AG04449 (cell line): ENCODE measurements around the gene GRIA1.

Experiments used
- CTCF ChIA-PET: fragments of 350-600 bp; formaldehyde crosslinking; extraction: SDS; loops from one replicate; lab custom pipeline; 2021; ENCODE audit warnings: antibody characterized with exemption; lab: Yijun Ruan, JAX
- POLR2A ChIA-PET: fragments of 400-600, 350-600 bp; formaldehyde crosslinking; extraction: SDS; loops from one replicate; lab custom pipeline; 2020; ENCODE audit warnings: antibody characterized with exemption, inconsistent platforms; lab: Yijun Ruan, JAX
- DNase-seq: peaks from one replicate; pipeline ENCODE4 v3.0.0-alpha.2; 2010; ENCODE audit warnings: low read depth, low spot score
- H3K4me3 ChIP-seq: 2 replicates; pipeline ENCODE4 v1.5.1; 2011; ENCODE audit warnings: low read depth, mild to moderate bottlenecking, control low read depth, low read length
- CTCF ChIP-seq: IDR thresholded peaks from one replicate; pipeline ENCODE4 v1.5.1; 2011; ENCODE audit warnings: mild to moderate bottlenecking, moderate library complexity, low read length, control low read depth, inconsistent platforms; ENCODE audit not compliant: insufficient read depth; ENCODE audit errors: missing control alignments

GRIA1 gene

GRCh38 chr5:153610009-153610408, 119.5 kb downstream of the GRIA1 start:
- POLR2A ChIA-PET = no interaction called here
- DNase-seq = no peak
- no peak for TF ChIP-seq CTCF
- CTCF ChIA-PET = no interaction called here
- no peak overlapping the region for H3K4me3 ChIP-seq

GRCh38 chr5:153610811-153611210, 120.3 kb downstream of the GRIA1 start:
- no peak for DNase-seq
- H3K4me3 ChIP-seq = no peak overlapping the region
- CTCF ChIA-PET = interaction anchor here (1.0 to 1.5 kb wide), 2 partner anchors 10 to 114 kb away, joined by 3 to 4 read pairs; no protein-coding TSS in a partner anchor
- no peak for TF ChIP-seq CTCF
- POLR2A ChIA-PET = no interaction called here

- no peak overlapping the region for H3K4me3 ChIP-seq
- DNase-seq = peak; percentile 34
- ChIA-PET CTCF (interaction anchor here (1.1 kb wide), 1 partner anchor 28 kb away, joined by 3 read pairs; no protein-coding TSS in a partner anchor), POLR2A (no interaction called here)
- TF ChIP-seq CTCF = no peak
Observed at GRCh38 chr5:153613144-153613543, 122.7 kb downstream of the GRIA1 start.

- H3K4me3 ChIP-seq = no peak overlapping the region
- CTCF ChIA-PET = interaction anchor here (1.0 kb wide), 1 partner anchor 354 kb away, joined by 3 read pairs; no protein-coding TSS in a partner anchor
- TF ChIP-seq CTCF = no peak
- POLR2A ChIA-PET = no interaction called here
- no peak for DNase-seq
Observed at GRCh38 chr5:153613672-153614071, 123.2 kb downstream of the GRIA1 start.

GRCh38 chr5:153617190-153617589, 126.7 kb downstream of the GRIA1 start:
- ChIA-PET CTCF (interaction anchor here (0.7 to 1.3 kb wide), 3 partner anchors 8 to 121 kb away, joined by 3 read pairs; no protein-coding TSS in a partner anchor), POLR2A (no interaction called here)
- no peak for TF ChIP-seq CTCF
- H3K4me3 ChIP-seq = no peak overlapping the region
- DNase-seq = peak; percentile 21

- no peak for TF ChIP-seq CTCF
- ChIA-PET POLR2A (no interaction called here), CTCF (no interaction called here)
- DNase-seq = no peak
- no peak overlapping the region for H3K4me3 ChIP-seq
Observed at GRCh38 chr5:153618307-153618706, 127.8 kb downstream of the GRIA1 start.
